Stomach (tissue), 9 donors: ENCODE results near the gene ABCB9. TPM values are rescaled to one million over a fixed set of nuclear protein-coding genes. Genes with fewer than 3 reads are reported as not detected.
A peak's percentile ranks its signal among the peaks of the same experiment; 100 is the strongest.

Experiments used
- DNase-seq, 2 donors: peaks; one replicate each; pipeline versions ENCODE4 v3.0.0 to v3.0.0-alpha.2; 2013 to 2019
- H3K27ac ChIP-seq, 5 donors: fragments of 200-600 bp in 4 of 5; sonication (generic) in 4 of 5; one replicate each; pipeline ENCODE4 v1.5.1; 2013 to 2019; ENCODE audit warnings: mild to moderate bottlenecking in 1 of 5, moderate library complexity in 1 of 5
- H3K27me3 ChIP-seq, 3 donors: fragments of 200-600 bp; sonication (generic); one replicate each; pipeline ENCODE4 v1.5.1; 2017 to 2019; ENCODE audit warnings: mixed run types in 1 of 3
- H3K36me3 ChIP-seq, 4 donors: fragments of 200-600 bp; sonication (generic); 1 replicate in 3 of 4; 2 replicates in 1 of 4; pipeline ENCODE4 v1.5.1; 2016 to 2019
- H3K4me1 ChIP-seq, 4 donors: fragments of 200-600 bp; sonication (generic); one replicate each; pipeline ENCODE4 v1.5.1; 2016 to 2019
- H3K4me3 ChIP-seq, 4 donors: fragments of 200-600 bp; sonication (generic) in 3 of 4; one replicate each; pipeline ENCODE4 v1.5.1; 2016 to 2019; ENCODE audit warnings: mild to moderate bottlenecking in 1 of 4
- H3K9me3 ChIP-seq, 4 donors: fragments of 200-600 bp; sonication (generic); one replicate each; pipeline ENCODE4 v1.5.1; 2016 to 2019
- CTCF ChIP-seq, 7 experiments: fragments of 450-650 bp in 4 of 7; fragments of 200-600 bp in 3 of 7; sonication (generic) in 3 of 7; IDR thresholded peaks; one replicate each; pipeline ENCODE4 v1.5.1; 2016 to 2019; ENCODE audit warnings: antibody characterized with exemption in 7 of 7, control low read depth in 2 of 7, mild to moderate bottlenecking in 1 of 7
- EP300 ChIP-seq: sonication (generic); formaldehyde crosslinking; IDR thresholded peaks from one replicate; pipeline ENCODE4 v1.6.1; 2017; ENCODE audit warnings: antibody characterized with exemption
- POLR2A ChIP-seq, 4 donors: fragments of 450-650 bp; IDR thresholded peaks; one replicate each; pipeline ENCODE4 v1.6.1; 2016; ENCODE audit warnings: antibody characterized with exemption in 4 of 4, control low read depth in 2 of 4, mild to moderate bottlenecking in 1 of 4, moderate library complexity in 1 of 4
- POLR2AphosphoS5 ChIP-seq, 3 donors: sonication (generic); formaldehyde crosslinking; IDR thresholded peaks; one replicate each; pipeline ENCODE4 v1.6.1; 2016; ENCODE audit warnings: antibody characterized with exemption in 3 of 3
- WGBS, 5 donors: extraction: QIAGEN DNeasy Blood & Tissue Kit in 3 of 5; methylation state at CpG; one replicate each; pipeline versions ENCODE4 v1.1.5 to v1.1.7; 2013 to 2018; 5-methylcytosine and 5-hydroxymethylcytosine counted together
- intact Hi-C: fragments of 100-400 bp; cut with DNase I; formaldehyde crosslinking; loops from one replicate; pipeline ENCODE4 v1.15.1; 2023; ENCODE audit warnings: low total_unique reads
- polyA plus RNA-seq, 3 donors: library from polyadenylated mRNA; stranded (reverse); fragments of 200-250 nt; gene quantifications; one replicate each; pipeline ENCODE4 v1.2.3, GENCODE V29; 2013
- total RNA-seq, 5 donors: library from RNA; depleted of rRNA; stranded (reverse); fragments of >200 nt; gene quantifications; one replicate each; pipeline versions ENCODE4 v1.1.0 to v1.2.3, GENCODE V29; 2014 to 2016
- donor health status: healthy with polysubstance abuse.
- donor health status: Bipolar disorder and iron deficiency.
- donor health status: healthy.

Gene ABCB9
- total and polyA plus RNA-seq, 8 donors, result 1.2 to 29.5 (median 2.2) TPM; not detected in 1

- intact Hi-C loops, result loop anchor here (5.0 kb wide), 1 partner anchor 93 kb away; no protein-coding TSS in a partner anchor
- Histone ChIP-seq H3K4me3 (no peak overlapping the region), H3K4me1 (peaks cover 25 to 63% (median 26%) of the 10 kb centered on the region in 4 donors), H3K27ac (peak overlapping the region in 3 of 5 donors; percentile 3 to 31 (median 21)), H3K9me3 (no peaks in the 10 kb centered on the region), H3K27me3 (no peaks in the 10 kb centered on the region), H3K36me3 (no peaks in the 10 kb centered on the region)
- WGBS, 5 donors, result 66 to 79% (median 71%) methylated on average over 16 to 27 of the region's 27 CpGs
- TF ChIP-seq EP300 (no peak), CTCF (IDR thresholded peaks at IDR 0.05) (no peak), POLR2A (IDR thresholded peaks at IDR 0.05) (no peak), POLR2AphosphoS5 (IDR thresholded peaks at IDR 0.05) (no peak)
- peak in 1 of 2 donors; percentile 49 for DNase-seq
Observed at GRCh38 chr12:122949816-122950675, 16.2 kb downstream of the ABCB9 start.

GRCh38 chr12:122949405-122949804 lies 16.9 kb downstream of the ABCB9 start:
- Histone ChIP-seq H3K27ac (peak overlapping the region in 1 of 5 donors; percentile 21), H3K36me3 (no peaks in the 10 kb centered on the region), H3K4me3 (no peak overlapping the region), H3K27me3 (no peaks in the 10 kb centered on the region), H3K4me1 (peaks cover 31 to 69% (median 32%) of the 10 kb centered on the region in 4 donors), H3K9me3 (no peaks in the 10 kb centered on the region)
- DNase-seq, result no peak
- WGBS, 5 donors, result 83 to 98% (median 87%) methylated on average over 7 to 8 of the region's 8 CpGs
- TF ChIP-seq EP300, result no peak
- no peak for TF ChIP-seq POLR2A (IDR thresholded peaks at IDR 0.05)
- no peak for TF ChIP-seq CTCF (IDR thresholded peaks at IDR 0.05)
- no peak for TF ChIP-seq POLR2AphosphoS5 (IDR thresholded peaks at IDR 0.05)
- intact Hi-C loops, result no loop called here

- H3K4me1 ChIP-seq, result peaks cover 33 to 77% (median 38%) of the 10 kb centered on the region in 4 donors
- H3K9me3 ChIP-seq, result no peaks in the 10 kb centered on the region
- H3K27ac ChIP-seq, result peak overlapping the region in 1 of 5 donors; percentile 70
- TF ChIP-seq CTCF (IDR thresholded peaks at IDR 0.05) (no peak), EP300 (no peak), POLR2A (IDR thresholded peaks at IDR 0.05) (no peak), POLR2AphosphoS5 (IDR thresholded peaks at IDR 0.05) (no peak)
- H3K27me3 ChIP-seq, result no peaks in the 10 kb centered on the region
- no peak overlapping the region for H3K4me3 ChIP-seq
- DNase-seq, result no peak
- 90 to 97% (median 94%) methylated on average over 9 to 14 of the region's 14 CpGs for WGBS, 5 donors
- H3K36me3 ChIP-seq, result no peaks in the 10 kb centered on the region
- intact Hi-C loops, result no loop called here
Observed at GRCh38 chr12:122948605-122949004, 17.7 kb downstream of the ABCB9 start.

GRCh38 chr12:122947352-122947792 lies 18.9 kb downstream of the ABCB9 start:
- peak overlapping the region; percentile 61 to 87 (median 79) for H3K27ac ChIP-seq
- TF ChIP-seq CTCF (IDR thresholded peaks at IDR 0.05) (peak in 2 of 7 experiments; percentile 13 to 33), POLR2A (IDR thresholded peaks at IDR 0.05) (no peak)
- no peaks in the 10 kb centered on the region for H3K36me3 ChIP-seq
- H3K4me1 ChIP-seq, result peaks cover 33 to 86% (median 39%) of the 10 kb centered on the region in 4 donors
- H3K4me3 ChIP-seq, result no peak overlapping the region
- H3K27me3 ChIP-seq, result no peaks in the 10 kb centered on the region
- intact Hi-C loops, result no loop called here
- H3K9me3 ChIP-seq, result no peaks in the 10 kb centered on the region
- DNase-seq, result peak in 1 of 2 donors; percentile 68
- 40 to 57% (median 52%) methylated on average over 8 to 15 of the region's 15 CpGs for WGBS, 5 donors
